ENCODE results near the gene HESX1. TPM values are rescaled to one million over a fixed set of nuclear protein-coding genes. Genes with fewer than 3 reads are reported as not detected.

Gene HESX1
- total and polyA plus RNA-seq, 11 donors = 0.29 to 1.5 (median 0.71) TPM; not detected in 4

- H3K27ac ChIP-seq = no peak overlapping the region
- intact Hi-C loops (cut with DNase I) = no loop called here
- H3K36me3 ChIP-seq = no peaks in the 10 kb centered on the region
- no peaks in the 10 kb centered on the region for H3K27me3 ChIP-seq
- WGBS, 4 donors = 90 to 96% (median 92%) methylated on average over 4 of the region's 4 CpGs
- TF ChIP-seq CTCF (IDR thresholded peaks at IDR 0.05) = no peak
- TF ChIP-seq POLR2A (IDR thresholded peaks at IDR 0.05) = no peak
- no peak overlapping the region for H3K4me3 ChIP-seq
- DNase-seq (no peak), ATAC-seq (no peak)
- H3K4me1 ChIP-seq = no peaks in the 10 kb centered on the region
- no peaks in the 10 kb centered on the region for H3K9me3 ChIP-seq
Observed at GRCh38 chr3:57194641-57195040, 5.1 kb downstream of the HESX1 start.

- ATAC-seq (no peak), DNase-seq (no peak)
- H3K9me3 ChIP-seq = no peaks in the 10 kb centered on the region
- TF ChIP-seq CTCF (IDR thresholded peaks at IDR 0.05) (no peak), POLR2A (IDR thresholded peaks at IDR 0.05) (no peak)
- no peaks in the 10 kb centered on the region for H3K27me3 ChIP-seq
- no peaks in the 10 kb centered on the region for H3K4me1 ChIP-seq
- intact Hi-C loops (cut with DNase I) = no loop called here
- H3K4me3 ChIP-seq = no peak overlapping the region
- H3K36me3 ChIP-seq = no peaks in the 10 kb centered on the region
- 96 to 99% (median 97%) methylated on average over 3 of the region's 3 CpGs for WGBS, 4 donors
- no peak overlapping the region for H3K27ac ChIP-seq
Observed at GRCh38 chr3:57192028-57192427, 7.8 kb downstream of the HESX1 start.

- no peaks in the 10 kb centered on the region for H3K9me3 ChIP-seq
- H3K27ac ChIP-seq = no peak overlapping the region
- no peaks in the 10 kb centered on the region for H3K27me3 ChIP-seq
- intact Hi-C loops (cut with DNase I) = no loop called here
- TF ChIP-seq POLR2A (IDR thresholded peaks at IDR 0.05) (no peak), CTCF (IDR thresholded peaks at IDR 0.05) (no peak)
- no peak for DNase-seq
- no peaks in the 10 kb centered on the region for H3K4me1 ChIP-seq
- no peak overlapping the region for H3K4me3 ChIP-seq
- H3K36me3 ChIP-seq = no peaks in the 10 kb centered on the region
- 54 to 68% (median 57%) methylated on average over 6 of the region's 6 CpGs for WGBS, 4 donors
- ATAC-seq = no peak
Observed at GRCh38 chr3:57184526-57184925, 15.3 kb downstream of the HESX1 start.

GRCh38 chr3:57179580-57180410 lies 20.0 kb downstream of the HESX1 start:
- DNase-seq (no peak), ATAC-seq (no peak)
- no peaks in the 10 kb centered on the region for H3K9me3 ChIP-seq
- WGBS, 4 donors = 76 to 83% (median 82%) methylated on average over 5 of the region's 5 CpGs
- peak in 8 of 12 donors; percentile 12 to 41 (median 22) for TF ChIP-seq CTCF (IDR thresholded peaks at IDR 0.05)
- TF ChIP-seq POLR2A (IDR thresholded peaks at IDR 0.05) = no peak
- H3K4me3 ChIP-seq = no peak overlapping the region
- intact Hi-C loops (cut with DNase I) = loop anchor here in 3 of 10 donors (10.0 kb wide), 3 partner anchors 45 to 675 kb away; partner anchors contain the start of gene APPL1 (in 1 of the 3)
- no peak overlapping the region for H3K27ac ChIP-seq
- H3K27me3 ChIP-seq = peaks cover 0 to 5% (median 0%) of the 10 kb centered on the region in 9 donors
- H3K4me1 ChIP-seq = no peaks in the 10 kb centered on the region
- no peaks in the 10 kb centered on the region for H3K36me3 ChIP-seq

Measured in heart left ventricle (tissue), 16 donors.